NOMO-1 treated with dmso at 0.1 percent for 144 hours (cell line): ENCODE data around the gene TUT1.
"Not testable (repeated sequence)": the region's sequence is repeated elsewhere in the genome, so short reads cannot be mapped to it uniquely, and the experiment has no call there.

Source experiments
- DNase-seq: peaks from one replicate; lab custom pipeline; 2025; ENCODE audit not compliant: unreplicated experiment; lab: John Stamatoyannopoulos, UW

Gene TUT1

DNA sequence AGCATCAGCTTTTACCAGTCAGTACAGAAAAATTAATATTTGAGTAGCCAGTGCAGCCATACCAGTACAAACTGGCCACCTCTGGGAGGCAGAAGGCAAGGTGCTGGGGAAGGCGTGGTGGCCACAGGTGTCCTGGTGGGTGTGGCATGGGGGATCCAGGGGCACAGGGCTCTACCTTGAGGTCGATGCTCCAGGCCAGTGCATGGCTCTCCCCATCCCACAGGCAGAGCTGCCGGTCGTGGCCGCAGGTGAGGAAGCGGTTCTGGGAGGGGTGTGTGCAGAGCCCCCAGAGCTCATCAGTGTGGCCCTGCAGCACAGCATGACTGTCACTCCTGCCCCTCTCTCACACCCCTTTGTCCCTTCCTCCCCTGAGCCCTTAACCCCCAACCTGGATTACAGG is 14.1 kb upstream of the TUT1 start:
- DNase-seq, result no peak

DNA sequence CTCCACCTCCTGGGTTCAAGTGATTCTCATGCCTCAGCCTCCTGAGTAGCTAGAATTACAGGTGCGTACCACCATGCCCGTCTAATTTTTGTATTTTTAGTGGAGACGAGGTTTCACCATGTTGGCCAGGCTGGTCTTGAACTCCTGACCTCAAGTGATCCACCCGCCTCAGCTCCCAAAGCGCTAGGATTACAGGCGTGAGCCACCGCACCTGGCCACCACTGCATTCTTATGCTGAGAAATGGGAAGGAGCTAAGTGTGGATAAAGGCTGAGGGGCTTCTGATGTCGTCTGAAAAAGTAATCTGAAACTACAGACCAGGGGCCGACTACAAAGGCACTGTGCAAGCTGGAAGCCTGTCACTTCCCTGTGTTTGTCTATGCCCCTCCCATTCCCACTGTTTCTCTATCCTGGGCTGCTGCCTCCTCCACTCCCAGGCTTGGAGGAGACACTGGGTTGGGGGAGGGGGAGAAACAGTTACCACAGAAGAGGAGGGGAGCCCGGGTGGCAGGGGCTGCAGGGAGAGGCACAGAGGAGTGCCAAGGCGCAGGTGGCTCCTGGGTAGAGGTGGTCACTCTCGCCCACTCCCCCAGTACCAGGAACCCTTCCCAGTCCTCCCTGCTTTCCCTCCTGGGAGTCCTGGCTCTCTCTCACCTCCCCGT is 13.3 kb upstream of the TUT1 start:
- DNase-seq, result no peak

DNA sequence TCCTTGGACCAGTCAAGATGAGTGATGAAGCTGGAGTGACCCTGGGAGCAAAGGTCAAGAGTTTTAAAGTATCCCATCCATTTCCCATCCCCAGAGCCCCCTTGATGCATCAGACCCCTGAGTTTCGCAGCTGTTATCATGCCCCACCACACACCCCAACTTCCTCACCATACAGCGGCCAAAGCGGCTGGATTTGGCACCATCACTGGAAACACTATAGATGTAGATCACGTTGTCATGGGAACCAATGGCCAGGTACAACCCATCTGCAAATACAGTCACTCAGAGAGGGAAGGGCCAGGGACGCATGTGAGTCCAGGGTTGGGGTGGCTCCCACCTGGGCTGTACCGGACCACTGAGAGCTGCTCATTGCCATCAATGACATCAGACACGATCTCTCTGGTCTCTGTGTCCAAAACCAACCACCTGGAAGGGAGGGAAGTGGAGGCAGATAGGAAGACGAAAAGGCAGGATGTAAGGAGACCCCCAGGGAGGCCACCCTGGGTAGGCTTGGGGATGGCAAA is 12.5 kb upstream of the TUT1 start:
- no peak for DNase-seq

DNA sequence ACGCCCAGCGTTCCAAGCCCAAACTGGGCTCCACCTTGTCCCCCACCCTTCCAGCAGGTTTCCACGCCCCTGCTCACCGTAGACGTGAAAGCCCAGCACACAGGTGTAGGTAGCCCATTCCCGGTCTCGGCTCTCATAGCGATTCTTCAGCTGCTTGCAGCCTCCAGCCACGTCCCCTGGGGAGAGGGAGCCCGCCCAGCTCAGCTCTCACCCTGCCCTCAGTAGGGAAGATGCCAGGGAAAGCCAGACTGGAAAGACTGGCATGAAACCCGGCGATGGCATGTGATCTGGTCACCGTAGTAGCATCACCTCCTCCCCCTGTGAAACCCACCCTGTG is 11.7 kb upstream of the TUT1 start:
- no peak for DNase-seq

DNA sequence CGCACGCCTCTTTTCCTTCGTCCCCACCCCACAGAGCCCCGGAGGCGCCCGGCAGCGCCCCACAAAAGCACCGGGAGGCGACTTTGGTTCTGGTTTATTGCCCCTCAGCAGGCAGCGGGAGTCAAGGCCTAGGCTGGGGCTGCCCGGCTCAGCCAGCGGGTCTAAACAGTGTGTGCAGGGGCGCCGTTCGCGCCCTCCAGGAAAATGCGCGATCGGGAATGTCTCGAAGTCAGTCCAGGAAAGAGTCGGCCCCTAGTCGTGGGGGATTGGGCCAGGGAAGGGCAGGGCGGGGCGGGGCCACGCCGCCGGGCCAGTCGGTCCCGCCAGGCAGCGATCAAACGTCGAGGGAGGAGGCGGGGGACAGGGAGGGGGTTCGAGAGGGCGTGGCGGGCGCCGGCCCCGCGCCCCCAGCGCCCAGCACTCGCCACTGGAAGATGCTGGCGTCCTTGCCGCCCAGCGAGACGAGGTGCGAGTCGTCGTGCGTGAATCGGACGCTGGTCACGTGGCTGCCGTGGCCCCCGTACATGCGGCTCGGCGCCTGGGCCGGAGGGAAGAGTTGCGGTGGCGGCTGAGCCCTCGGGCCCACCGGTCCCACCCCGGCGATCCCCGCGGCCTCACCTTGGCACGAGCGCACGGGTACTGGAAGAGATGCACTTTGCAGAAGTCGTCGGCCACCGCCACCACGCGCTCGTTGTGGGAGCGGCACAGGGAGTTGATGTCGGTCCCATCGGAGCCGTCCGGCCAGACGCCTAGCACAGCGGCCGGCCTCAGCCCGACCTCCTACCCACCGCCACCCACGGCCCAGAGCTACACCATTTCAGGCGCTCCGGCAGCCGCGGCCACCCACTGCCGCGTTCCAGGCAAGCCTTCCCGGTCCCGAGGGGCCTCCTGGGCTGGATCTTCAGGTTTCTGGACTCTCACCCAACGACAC is 11.1 kb upstream of the TUT1 start:
- peak; percentile 47 for DNase-seq

DNA sequence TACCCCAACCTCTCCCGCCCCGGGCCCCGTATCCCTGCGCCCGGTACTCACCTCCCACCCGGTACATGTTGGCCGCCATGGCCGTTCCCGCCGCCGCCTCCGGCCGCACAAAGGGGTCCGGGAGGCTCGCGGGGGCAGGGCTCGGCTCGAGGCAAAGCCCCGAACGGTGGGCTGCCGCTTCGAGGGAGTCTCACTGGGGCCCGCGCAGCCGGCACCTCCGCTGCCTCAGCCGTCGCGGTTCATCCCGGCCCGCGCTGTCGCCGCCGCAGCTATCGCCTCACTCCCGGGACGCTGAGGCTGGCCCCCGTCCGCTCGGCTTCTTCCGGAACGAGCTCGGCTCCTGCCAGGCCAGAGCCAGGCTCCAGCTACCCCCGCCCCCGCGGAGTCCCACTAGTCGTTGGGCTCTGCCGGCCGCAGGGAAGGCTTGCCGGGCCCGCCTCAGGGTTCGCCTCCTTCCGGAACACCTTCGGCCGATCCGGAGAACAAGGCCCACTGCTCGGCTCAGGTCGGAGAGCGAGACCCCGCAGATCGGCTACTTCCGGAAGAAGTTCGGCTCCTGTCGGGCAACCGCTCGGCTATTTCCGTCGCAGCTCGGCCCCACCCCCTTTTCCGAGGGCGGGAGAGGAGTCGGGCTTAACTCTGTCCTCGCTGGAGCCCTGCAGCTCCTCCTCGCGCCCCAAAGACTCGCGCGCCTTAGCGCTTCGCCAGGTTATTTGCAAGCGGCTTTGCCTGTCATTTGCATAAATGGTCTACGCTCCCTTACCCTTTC is 10.2 kb upstream of the TUT1 start, which contains the start of gene MTA2:
Gene MTA2, minus strand, starts transcription at position 494 of the 769 bp plus-strand sequence. Its CDS starts 415 bp downstream, at position 79.
- peak; percentile 100 for DNase-seq

DNA sequence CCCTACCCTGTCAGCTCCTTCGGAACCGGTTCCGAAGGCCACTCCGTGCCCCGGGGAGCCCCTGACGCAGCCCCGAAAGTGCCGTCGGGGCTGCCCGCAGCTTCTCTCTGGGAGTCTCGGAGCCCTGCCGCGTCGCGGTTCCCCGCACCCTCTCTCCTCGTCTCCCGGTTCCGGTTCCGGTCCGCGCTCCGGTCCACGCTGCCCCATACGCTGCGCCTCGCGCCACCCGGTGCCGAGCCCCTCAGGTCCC is 9.7 kb upstream of the TUT1 start:
- DNase-seq, result no peak

DNA sequence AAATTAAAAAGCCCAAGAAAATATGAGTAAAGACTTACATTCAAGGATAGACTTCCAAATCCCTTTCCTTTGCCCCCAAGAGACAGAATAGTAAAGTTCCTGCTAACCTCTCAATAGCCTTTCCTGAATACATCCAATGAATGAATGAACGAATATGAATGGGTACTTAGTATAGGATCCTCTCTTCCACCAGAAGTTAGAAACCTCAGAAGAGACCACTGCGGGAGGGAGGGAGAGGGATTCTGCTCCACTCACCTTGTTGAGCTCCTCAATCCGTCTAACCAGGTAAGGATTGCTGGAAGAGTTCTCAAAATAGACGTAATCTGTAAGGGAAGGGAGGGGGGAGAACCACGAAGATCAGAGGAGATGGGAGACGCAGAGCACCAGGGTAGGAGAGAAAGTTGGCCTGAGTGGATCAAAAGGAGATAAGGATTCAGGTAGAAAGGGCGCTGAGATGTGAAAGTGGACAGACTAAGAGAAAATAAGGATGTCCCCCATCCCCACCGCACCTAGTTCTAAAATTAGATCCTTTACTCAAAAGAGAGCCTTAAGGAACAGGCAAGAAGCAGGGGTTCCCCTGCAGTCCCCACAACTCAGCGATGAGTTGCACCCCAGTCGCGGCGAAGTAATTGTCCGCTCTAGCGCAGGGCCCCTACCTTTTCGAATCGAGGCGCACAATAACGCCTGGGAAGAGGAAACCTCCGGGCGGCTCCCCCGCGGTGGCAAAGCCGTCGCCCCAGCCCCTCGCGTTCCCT is 9.2 kb upstream of the TUT1 start:
- DNase-seq, result no peak

DNA sequence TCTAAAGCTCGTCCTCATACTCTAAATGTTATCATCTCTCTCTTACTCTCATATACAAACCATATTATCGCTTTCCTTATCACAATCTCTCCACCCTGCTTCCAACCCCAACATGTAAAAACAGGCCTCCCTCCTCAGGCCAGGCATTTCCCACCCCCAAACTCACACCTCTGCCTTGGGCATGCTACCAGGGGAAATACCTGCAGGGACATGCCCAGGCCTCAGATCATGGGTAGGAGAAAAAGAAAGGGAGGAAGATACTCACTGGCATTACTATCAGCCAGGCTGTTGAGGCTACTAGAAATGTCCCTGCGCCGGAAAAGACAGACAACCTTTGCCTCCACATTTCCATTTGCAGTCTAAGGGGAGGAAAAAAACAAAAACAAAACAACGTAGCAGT is 8.6 kb upstream of the TUT1 start:
- no peak for DNase-seq

DNA sequence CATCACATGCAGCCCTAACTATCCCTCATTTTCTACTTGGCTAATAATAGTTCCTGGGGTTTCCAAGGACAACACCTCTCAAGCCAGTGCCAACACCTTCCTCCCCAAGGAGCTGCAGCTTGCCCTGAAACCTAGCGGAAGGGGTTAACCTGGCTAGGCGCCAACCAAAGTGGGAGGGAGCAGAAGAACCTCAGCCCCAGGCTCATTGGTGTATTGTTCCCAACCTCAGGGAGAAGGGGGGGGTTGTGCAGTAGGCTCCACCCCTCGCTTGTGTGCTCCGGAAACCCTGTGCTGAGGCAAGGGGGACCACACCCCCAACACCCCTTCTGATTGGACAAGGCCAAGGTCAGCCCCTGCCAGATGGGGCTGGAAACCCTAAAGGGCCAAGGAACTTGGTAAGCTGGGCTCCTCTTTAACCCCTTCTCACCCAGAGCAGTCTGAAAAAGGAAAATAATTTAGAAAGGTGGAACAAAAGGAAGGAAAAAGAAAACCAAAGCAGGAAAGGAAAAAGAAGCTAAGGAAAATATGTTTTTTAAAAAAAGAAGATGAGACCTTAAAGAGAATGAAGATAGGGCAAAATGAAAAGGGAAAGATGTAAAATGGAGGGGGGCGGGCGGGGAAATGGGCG is 7.9 kb upstream of the TUT1 start:
- DNase-seq, result peak; percentile 96

DNA sequence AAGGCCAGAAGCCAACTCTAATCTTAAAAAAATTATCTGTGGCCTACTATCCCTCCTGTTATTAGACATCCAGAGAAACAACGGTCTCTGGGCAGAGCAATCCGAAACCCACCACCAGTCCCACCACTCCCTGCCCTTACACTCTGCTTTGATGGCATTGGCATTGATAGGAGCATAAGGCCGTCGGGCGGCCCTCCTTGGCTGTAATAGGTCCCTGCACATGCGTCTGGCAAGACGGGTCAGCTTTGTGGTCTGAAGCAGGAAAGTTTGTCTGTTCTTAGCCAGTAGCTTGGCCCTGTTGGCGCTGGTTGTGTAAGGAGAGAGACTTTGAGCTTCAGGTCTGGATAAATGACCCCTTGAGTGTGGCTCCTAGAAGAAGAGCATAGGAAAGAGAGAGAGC is 3.8 kb upstream of the TUT1 start:
- DNase-seq, result no peak

DNA sequence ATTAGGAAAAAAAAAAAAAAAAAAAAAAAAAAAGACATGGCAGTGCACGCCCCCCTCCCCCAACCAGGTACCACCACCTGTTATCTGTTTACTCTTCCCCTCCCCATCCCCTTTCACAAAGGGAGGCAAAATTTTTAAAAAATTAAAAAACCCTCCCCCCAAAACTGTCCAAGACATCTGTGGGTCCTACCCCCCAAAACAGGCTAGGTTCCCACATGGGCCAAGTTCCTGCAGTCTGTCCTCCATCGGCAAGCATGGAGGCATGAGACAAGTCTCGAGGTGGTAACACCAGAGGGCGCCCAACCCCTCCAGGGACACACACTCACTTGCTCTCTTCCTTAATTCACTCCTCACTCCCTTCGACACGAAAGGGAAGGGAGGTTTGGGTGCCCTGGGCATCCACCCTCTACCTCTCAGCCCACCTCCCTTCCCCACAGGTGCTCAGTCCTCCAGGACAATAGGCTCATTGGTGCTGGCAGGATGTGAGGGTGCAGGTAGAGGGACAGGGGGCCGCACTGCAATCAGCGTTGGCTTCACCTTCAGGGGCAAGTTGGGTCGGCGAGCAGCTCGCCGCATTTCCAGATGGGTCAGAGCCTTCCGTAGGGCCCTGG is 2.2 kb upstream of the TUT1 start:
- DNase-seq, result peak; percentile 67

DNA sequence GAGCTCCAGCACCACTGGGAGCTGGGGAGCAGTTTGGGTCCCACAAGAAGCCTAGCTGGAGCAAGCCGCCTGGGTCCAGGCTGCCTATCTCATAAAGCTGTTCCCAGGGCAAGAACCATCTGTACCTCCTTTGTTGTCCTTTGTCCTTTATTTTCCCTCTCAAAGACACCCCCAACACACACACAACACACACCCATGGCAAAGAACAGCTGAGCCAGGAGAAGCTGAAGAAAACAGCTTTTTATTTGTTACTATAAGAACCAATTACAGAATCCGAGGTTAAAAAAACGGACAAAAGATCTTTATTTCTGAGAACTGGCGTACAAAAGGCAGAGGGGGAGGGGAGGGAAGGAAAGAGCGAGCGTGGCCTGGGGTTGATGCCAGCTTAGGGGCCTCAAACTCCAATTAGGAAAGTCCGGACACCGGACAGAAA is 1.7 kb upstream of the TUT1 start:
- DNase-seq, result no peak

DNA sequence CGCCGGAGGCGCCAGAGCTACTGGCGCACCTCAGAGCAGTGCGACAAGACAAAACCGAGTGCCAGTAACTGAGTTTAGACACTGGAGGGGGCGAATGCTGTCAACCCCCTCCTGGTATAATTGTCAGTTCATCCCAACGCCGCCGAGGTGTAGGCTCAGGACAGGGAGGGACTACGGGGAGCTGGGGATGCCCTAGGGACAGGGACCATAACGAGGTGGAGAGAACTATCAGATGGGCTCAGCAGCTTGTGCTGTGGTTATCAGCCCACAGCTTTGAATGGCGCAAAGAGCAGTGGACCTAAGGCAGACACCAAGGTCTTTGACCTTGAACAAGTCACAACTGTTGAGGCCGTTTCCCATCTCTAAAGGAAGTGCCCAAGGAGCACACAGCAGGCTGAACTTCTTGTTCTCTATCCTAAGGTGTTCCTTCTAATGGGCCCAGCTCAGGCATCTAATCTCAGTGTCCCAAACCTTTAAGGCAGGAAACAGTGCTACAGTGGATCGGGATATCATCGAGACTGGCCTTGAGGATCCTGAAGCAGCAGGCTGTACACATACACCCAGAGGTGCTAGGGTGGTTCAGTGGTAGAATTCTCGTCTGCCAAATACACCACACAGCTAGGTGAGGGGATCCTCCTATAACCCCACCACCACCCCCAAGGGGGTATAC is 958 bp upstream of the TUT1 start:
- DNase-seq, result no peak

DNA sequence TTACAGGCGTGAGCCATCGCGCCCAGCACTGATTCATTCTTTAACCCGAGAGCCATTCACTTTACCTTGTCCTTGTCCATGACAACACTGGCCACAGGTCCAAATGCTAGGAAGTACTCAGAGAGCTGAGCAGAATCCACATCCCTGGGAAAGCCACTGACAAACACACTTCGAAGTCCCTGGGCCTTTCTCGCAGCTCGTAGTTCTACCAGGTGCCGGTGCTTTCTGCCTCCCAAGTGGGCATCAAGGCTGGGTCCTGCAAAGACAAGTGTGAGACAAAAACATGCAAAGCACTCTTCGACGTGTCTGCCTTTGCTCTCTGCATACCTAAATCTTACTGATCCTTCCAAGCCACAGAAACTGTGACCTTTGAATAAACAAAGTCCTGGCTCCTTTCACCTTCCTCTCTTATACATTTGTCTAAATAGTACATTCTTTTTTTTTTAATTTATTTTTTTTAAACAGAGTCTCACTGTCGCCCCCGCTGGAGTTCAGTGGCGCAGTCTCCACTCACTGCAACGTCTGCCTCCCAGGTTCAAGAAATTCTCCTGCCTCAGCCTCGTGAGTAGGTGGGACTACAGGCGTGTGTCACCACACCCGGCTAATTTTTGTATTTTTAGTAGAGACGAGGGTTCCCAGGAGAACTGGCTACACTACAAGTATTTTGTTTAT is 2.2 kb downstream of the TUT1 start:
- no peak for DNase-seq

DNA sequence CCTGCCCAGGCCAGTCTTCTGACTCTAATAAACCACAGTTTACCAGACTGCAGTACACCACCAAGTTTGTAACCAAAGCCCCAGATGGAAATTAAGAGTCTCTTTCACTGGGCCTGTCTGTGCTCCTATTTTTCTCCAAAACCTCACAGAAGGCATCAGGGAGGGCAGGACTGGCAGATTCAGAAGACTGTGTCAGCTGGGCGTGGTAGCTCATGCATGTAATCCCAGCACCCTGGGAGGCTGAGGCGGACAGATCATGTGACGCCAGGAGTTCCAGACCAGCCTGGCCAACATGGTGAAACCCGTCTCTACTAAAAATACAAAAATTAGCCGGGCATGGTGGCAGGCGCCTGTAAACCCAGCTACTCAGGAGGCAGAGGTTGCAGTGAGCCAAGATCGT is 6.0 kb downstream of the TUT1 start:
- not testable (repeated sequence) for DNase-seq

DNA sequence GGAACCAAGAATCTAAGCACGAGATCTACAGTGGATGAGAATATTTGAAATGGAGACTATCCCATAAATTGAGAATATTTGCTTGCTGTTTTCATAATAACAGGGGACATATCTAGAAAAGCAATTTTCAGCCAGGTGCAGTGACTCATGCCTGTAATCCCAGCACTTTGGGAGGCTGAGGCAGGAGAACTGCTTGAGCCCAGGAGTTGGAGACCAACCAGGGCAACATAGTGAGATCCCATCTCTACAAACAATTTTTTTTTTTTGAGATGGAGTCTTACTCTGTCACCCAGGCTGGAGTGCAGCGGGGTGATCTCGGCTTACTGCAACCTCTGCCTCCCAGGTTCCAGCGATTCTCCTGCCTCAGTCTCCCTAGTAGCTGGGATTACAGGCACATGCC is 9.6 kb downstream of the TUT1 start:
- DNase-seq, result not testable (repeated sequence)

DNA sequence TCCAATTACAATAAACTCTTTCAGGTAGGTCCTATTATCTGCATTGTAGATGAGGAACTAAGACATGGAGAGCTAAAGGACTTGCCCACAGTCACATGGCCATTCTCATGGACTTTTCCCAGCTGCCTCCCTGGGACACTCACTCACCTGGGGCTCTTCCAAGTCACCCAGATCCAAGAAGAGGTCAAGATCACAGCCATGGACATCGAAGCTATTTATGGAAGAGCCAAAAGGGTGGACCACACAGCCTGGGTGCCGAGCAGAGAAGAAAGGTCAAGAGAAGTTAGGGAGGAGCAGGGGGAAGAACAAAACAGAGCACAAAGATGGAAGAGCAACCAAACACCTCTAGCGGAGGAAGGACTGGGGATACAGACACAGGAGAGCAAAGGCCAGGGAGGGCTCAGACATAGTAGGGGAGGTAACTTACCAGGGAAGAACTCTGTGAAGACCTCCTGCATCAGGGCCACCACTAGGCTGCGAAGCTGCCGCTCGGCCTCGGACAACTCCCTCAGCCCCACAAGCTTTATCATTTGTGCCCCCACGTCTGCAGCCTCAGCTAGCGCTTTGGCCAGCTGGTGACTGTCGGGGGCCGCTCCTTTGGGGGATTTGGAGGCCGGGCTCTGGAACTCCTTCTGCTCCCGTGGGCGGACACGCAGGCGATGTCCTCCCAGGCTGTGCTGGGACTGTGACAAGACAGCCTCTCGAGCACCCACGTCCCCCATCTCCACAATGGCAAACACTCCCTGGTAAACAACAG is 10.2 kb downstream of the TUT1 start:
- DNase-seq, result no peak
